ENCODE data around the gene MAPK8. TPM values are rescaled to one million over a fixed set of nuclear protein-coding genes. Genes with fewer than 3 reads are reported as not detected.

The MAPK8 gene
- polyA plus RNA-seq, 2 donors: 14.5 to 16.1 TPM

DNA sequence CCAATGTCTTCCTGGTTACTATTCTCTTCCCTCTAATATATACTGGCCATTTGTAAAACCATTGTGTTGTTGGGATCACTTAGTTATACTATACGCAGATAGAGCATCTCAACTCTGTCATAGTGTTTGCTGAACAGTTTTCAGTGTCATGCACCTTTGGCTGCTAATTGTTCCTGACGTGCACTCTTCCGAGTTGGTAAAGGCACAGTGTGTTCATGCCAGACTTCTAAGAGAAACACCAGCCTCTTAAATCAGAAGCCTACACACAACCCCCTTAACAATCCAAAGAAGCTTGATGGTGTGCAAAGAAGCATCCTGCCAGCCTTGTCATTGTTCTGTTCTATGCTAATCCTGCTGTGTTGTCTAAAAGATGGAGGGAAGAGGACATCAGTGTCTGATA, 131.1 kb downstream of the MAPK8 start:
- WGBS, 2 donors: 87 to 94% methylated on average over 3 of the region's 3 CpGs
- Histone ChIP-seq H3K36me3 (ENCODE audit: control insufficient read depth in 2 of 2, insufficient read depth in 2 of 2, low read length in 1 of 2) (peaks cover 3 to 4% of the 10 kb centered on the region in 2 donors), H3K27me3 (ENCODE audit: control insufficient read depth in 1 of 2, insufficient read depth in 2 of 2, low read length in 2 of 2) (no peaks in the 10 kb centered on the region), H3K27ac (ENCODE audit: low read depth in 2 of 2, low read length in 1 of 2) (no peak overlapping the region), H3K4me1 (ENCODE audit: control insufficient read depth in 2 of 2, insufficient read depth in 2 of 2, low read length in 1 of 2) (no peaks in the 10 kb centered on the region), H3K4me3 (ENCODE audit: low read depth in 1 of 2, low read length in 2 of 2) (no peak overlapping the region), H3K9me3 (ENCODE audit: control insufficient read depth in 2 of 2, insufficient read depth in 1 of 2, low read depth in 1 of 2, low read length in 1 of 2) (no peaks in the 10 kb centered on the region)

DNA sequence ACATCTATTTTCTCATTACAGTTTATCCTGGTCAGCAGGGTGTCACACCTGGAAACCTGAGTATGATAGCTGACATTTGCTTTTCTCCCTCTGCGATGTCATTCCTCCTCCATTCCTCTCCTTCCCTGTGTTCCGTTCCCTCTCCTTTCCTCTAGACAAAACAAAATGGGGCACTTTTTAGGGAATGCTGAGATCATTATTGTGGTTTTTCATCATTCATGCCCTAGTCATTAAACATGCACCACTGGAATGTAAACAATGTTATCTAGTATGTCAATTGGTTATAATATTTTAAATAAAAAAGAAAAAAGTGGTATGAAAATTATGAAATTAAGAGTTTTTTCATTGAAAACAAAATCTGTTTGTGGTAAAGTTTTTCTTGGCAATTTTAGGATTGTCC, 132.6 kb downstream of the MAPK8 start:
- no peaks in the 10 kb centered on the region for H3K27me3 ChIP-seq (ENCODE audit: control insufficient read depth in 1 of 2, insufficient read depth in 2 of 2, low read length in 2 of 2)
- no peak overlapping the region for H3K4me3 ChIP-seq (ENCODE audit: low read depth in 1 of 2, low read length in 2 of 2)
- no peaks in the 10 kb centered on the region for H3K9me3 ChIP-seq (ENCODE audit: control insufficient read depth in 2 of 2, insufficient read depth in 1 of 2, low read depth in 1 of 2, low read length in 1 of 2)
- H3K36me3 ChIP-seq (ENCODE audit: control insufficient read depth in 2 of 2, insufficient read depth in 2 of 2, low read length in 1 of 2): peaks cover 3 to 4% of the 10 kb centered on the region in 2 donors
- no peak overlapping the region for H3K27ac ChIP-seq (ENCODE audit: low read depth in 2 of 2, low read length in 1 of 2)
- no peaks in the 10 kb centered on the region for H3K4me1 ChIP-seq (ENCODE audit: control insufficient read depth in 2 of 2, insufficient read depth in 2 of 2, low read length in 1 of 2)
- WGBS, 2 donors: 88% methylated on average over 2 of the region's 2 CpGs

DNA sequence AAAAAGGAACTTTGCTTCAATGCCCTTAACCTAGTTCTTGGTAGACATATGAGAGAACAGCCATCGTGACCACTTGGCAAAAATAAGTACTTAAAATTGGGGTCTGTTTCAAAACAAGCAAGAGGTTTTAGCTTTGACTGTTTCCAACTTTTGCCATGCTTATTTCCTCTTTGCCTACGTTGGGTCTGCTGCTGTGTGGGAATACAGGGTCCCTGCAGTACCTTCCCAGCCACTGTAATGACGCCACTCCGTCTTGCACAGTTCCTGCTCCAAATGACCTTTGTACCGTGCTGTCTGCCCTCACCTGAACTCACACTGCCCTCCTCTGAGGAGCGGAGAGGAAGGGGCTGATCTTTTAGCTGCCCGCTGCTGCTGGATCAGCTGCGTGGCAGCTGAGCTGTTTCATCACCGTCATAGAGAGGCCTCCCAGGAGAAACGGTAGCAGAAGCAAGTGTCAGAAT, 133.1 kb downstream of the MAPK8 start:
- 61 to 76% methylated on average over 10 of the region's 10 CpGs for WGBS, 2 donors

DNA sequence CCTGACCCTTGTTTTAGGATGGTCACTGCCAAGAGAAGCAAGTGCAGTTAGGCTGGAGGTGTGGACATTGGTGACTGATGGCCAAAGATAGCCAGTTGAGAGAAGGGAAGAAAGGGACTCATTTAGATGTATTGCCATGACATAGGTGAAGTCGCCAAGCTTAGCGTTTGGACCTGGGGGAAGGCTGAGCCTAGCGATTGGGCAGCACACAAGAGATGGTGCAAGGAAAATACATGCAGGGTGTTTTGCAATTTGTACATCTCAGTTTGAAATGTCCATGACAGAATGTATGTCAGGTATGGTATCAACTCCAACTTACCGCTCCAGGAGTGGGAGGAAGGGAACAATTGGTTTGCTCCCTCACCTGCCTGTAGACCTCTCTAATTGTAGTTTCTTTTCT, 134.3 kb downstream of the MAPK8 start:
- H3K9me3 ChIP-seq (ENCODE audit: control insufficient read depth in 2 of 2, insufficient read depth in 1 of 2, low read depth in 1 of 2, low read length in 1 of 2): no peaks in the 10 kb centered on the region
- peaks cover 0 to 2% of the 10 kb centered on the region in 2 donors for H3K4me1 ChIP-seq (ENCODE audit: control insufficient read depth in 2 of 2, insufficient read depth in 2 of 2, low read length in 1 of 2)
- no peaks in the 10 kb centered on the region for H3K27me3 ChIP-seq (ENCODE audit: control insufficient read depth in 1 of 2, insufficient read depth in 2 of 2, low read length in 2 of 2)
- whole genome bisulfite sequencing, 2 donors: 99 to 100% methylated on average over 4 of the region's 4 CpGs
- no peaks in the 10 kb centered on the region for H3K36me3 ChIP-seq (ENCODE audit: control insufficient read depth in 2 of 2, insufficient read depth in 2 of 2, low read length in 1 of 2)
- no peak overlapping the region for H3K27ac ChIP-seq (ENCODE audit: low read depth in 2 of 2, low read length in 1 of 2)
- H3K4me3 ChIP-seq (ENCODE audit: low read depth in 1 of 2, low read length in 2 of 2): no peak overlapping the region

More for the DNA sequence above, 133.1 kb downstream of the MAPK8 start:
- Histone ChIP-seq H3K4me1 (ENCODE audit: control insufficient read depth in 2 of 2, insufficient read depth in 2 of 2, low read length in 1 of 2) (no peaks in the 10 kb centered on the region), H3K36me3 (ENCODE audit: control insufficient read depth in 2 of 2, insufficient read depth in 2 of 2, low read length in 1 of 2) (peaks cover 1 to 2% of the 10 kb centered on the region in 2 donors), H3K9me3 (ENCODE audit: control insufficient read depth in 2 of 2, insufficient read depth in 1 of 2, low read depth in 1 of 2, low read length in 1 of 2) (no peaks in the 10 kb centered on the region), H3K27me3 (ENCODE audit: control insufficient read depth in 1 of 2, insufficient read depth in 2 of 2, low read length in 2 of 2) (no peaks in the 10 kb centered on the region), H3K27ac (ENCODE audit: low read depth in 2 of 2, low read length in 1 of 2) (no peak overlapping the region), H3K4me3 (ENCODE audit: low read depth in 1 of 2, low read length in 2 of 2) (no peak overlapping the region)

DNA sequence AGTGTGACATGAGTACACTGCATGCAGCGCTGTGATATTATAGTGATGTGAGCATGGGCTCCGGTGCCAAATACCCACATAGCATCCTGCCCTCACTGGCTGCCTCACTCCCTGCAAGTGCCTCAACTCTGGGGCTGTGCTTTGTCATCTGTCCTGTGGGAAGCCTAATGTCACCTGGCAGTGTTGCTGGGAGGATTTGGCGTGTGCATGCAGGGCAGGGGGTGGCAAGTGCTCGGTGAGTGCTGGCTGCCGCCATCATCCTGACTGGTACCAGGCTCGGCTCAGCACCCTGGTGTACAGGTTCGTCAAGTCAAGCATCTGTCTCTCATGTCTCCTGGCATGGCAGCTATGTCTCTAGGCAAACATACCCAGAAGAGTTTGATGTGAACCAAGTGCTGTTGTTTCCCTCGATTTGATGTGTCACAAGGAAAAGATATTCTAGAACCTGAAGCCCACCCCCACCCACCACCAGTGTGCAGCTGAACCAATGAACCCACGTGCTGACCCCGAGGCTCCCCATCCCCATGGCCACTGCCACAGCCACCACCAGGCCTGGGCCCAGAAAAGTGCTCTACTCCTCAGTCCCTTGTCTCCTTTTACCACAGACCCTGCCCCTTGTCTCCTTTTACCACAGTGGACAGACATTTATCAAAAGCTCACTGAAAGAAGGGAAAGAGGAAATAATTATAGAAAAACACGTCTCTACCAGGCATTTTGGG, 135.8 kb downstream of the MAPK8 start:
- H3K9me3 ChIP-seq (ENCODE audit: control insufficient read depth in 2 of 2, insufficient read depth in 1 of 2, low read depth in 1 of 2, low read length in 1 of 2): no peaks in the 10 kb centered on the region
- 79 to 84% methylated on average over 11 of the region's 11 CpGs for WGBS, 2 donors
- no peak overlapping the region for H3K27ac ChIP-seq (ENCODE audit: low read depth in 2 of 2, low read length in 1 of 2)
- H3K36me3 ChIP-seq (ENCODE audit: control insufficient read depth in 2 of 2, insufficient read depth in 2 of 2, low read length in 1 of 2): no peaks in the 10 kb centered on the region
- H3K4me3 ChIP-seq (ENCODE audit: low read depth in 1 of 2, low read length in 2 of 2): no peak overlapping the region
- H3K4me1 ChIP-seq (ENCODE audit: control insufficient read depth in 2 of 2, insufficient read depth in 2 of 2, low read length in 1 of 2): peaks cover 0 to 2% of the 10 kb centered on the region in 2 donors
- no peaks in the 10 kb centered on the region for H3K27me3 ChIP-seq (ENCODE audit: control insufficient read depth in 1 of 2, insufficient read depth in 2 of 2, low read length in 2 of 2)

DNA sequence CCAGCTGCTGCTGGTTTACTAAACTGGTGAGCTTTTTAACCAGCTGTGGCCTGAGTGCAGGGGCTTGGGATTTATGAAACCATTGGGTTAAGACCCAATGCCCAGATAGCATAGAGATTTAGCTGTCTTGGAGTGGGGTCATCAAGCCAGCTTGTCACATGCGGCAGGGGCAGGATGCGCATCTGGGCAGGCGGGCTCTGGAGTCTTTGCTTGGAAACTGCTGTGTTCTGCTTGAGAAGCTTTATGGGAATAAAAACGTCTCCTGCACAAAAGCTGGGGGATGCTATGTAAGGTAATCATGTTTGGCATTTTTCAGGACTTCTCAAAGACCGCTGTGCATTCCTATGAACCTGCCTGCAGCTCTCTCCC, 136.3 kb downstream of the MAPK8 start:
- no peaks in the 10 kb centered on the region for H3K36me3 ChIP-seq (ENCODE audit: control insufficient read depth in 2 of 2, insufficient read depth in 2 of 2, low read length in 1 of 2)
- H3K27ac ChIP-seq (ENCODE audit: low read depth in 2 of 2, low read length in 1 of 2): no peak overlapping the region
- no peak overlapping the region for H3K4me3 ChIP-seq (ENCODE audit: low read depth in 1 of 2, low read length in 2 of 2)
- H3K27me3 ChIP-seq (ENCODE audit: control insufficient read depth in 1 of 2, insufficient read depth in 2 of 2, low read length in 2 of 2): no peaks in the 10 kb centered on the region
- H3K4me1 ChIP-seq (ENCODE audit: control insufficient read depth in 2 of 2, insufficient read depth in 2 of 2, low read length in 1 of 2): peaks cover 0 to 2% of the 10 kb centered on the region in 2 donors
- WGBS, 2 donors: 75 to 86% methylated on average over 5 of the region's 5 CpGs
- H3K9me3 ChIP-seq (ENCODE audit: control insufficient read depth in 2 of 2, insufficient read depth in 1 of 2, low read depth in 1 of 2, low read length in 1 of 2): no peaks in the 10 kb centered on the region

DNA sequence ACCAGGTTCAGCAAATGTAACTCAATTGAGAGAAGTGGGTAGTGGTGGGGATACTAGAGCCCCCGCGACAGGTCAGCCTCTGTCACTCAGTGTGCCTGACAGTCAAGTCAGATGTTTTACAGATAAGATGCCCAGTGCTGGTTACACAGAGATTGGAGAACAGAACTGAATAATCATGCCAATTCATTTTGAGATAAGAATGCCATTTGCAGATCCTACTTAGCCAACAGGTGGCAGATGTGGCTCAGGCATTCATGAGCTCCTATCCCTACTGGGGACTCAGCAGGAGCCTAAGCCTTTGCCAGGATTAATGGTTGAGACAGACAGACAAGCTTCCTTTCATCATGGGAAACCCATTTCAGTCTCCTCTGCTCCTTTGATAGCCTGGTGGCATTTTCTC, 137.8 kb downstream of the MAPK8 start:
- H3K4me3 ChIP-seq (ENCODE audit: low read depth in 1 of 2, low read length in 2 of 2): no peak overlapping the region
- H3K36me3 ChIP-seq (ENCODE audit: control insufficient read depth in 2 of 2, insufficient read depth in 2 of 2, low read length in 1 of 2): no peaks in the 10 kb centered on the region
- 39 to 77% methylated on average over 2 of the region's 2 CpGs for WGBS, 2 donors
- no peak overlapping the region for H3K27ac ChIP-seq (ENCODE audit: low read depth in 2 of 2, low read length in 1 of 2)
- H3K9me3 ChIP-seq (ENCODE audit: control insufficient read depth in 2 of 2, insufficient read depth in 1 of 2, low read depth in 1 of 2, low read length in 1 of 2): no peaks in the 10 kb centered on the region
- H3K27me3 ChIP-seq (ENCODE audit: control insufficient read depth in 1 of 2, insufficient read depth in 2 of 2, low read length in 2 of 2): no peaks in the 10 kb centered on the region
- peaks cover 0 to 2% of the 10 kb centered on the region in 2 donors for H3K4me1 ChIP-seq (ENCODE audit: control insufficient read depth in 2 of 2, insufficient read depth in 2 of 2, low read length in 1 of 2)

DNA sequence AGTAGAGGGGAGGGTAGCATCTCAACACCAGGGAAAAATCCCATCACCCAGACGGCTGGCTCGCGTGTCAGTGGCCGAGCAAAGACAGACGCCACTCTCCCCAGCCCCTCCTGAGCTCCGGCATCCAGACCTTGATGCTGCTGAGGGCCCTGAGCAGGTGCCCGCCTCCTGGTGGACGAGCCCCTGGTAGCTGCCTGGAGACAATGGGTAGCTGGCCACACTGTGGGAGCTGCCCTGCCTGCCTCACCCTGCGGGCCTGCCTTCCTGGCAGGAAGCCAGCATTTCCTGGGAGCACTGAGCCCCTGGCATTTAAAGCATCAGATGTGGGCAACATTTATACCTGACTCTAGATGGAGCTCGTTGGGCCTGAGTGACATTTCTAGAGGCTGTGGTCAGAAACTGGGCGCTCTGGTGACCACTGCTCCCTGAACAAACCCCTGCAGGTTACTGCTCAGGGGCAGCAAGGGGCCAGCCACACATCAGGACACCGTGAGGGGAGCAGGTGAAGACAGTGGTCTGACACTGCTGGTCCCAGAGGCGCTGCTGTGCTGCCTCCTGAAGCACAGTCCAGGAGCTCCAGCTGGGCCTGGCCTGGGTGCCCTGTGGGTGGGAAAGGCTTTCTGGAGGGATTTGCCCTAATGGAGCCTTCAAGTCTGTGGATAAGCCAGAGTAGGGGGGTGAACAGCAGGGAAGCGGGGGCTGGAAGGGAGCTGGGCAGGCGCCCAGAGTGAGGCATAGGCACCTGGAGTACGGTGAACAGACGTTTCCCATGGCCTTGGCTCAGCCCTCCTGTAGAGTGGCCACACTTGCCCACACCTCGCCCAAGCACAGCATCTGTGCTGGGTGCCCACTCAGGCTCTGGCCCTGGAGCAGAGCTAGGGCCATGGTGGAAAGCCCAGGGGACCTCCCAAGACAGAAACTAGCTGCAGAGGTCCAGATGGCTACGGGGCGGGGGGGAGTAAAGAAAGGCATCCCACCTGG, 138.7 kb downstream of the MAPK8 start:
- Histone ChIP-seq H3K27ac (ENCODE audit: low read depth in 2 of 2, low read length in 1 of 2) (no peak overlapping the region), H3K27me3 (ENCODE audit: control insufficient read depth in 1 of 2, insufficient read depth in 2 of 2, low read length in 2 of 2) (no peaks in the 10 kb centered on the region), H3K4me3 (ENCODE audit: low read depth in 1 of 2, low read length in 2 of 2) (no peak overlapping the region), H3K36me3 (ENCODE audit: control insufficient read depth in 2 of 2, insufficient read depth in 2 of 2, low read length in 1 of 2) (no peaks in the 10 kb centered on the region), H3K9me3 (ENCODE audit: control insufficient read depth in 2 of 2, insufficient read depth in 1 of 2, low read depth in 1 of 2, low read length in 1 of 2) (no peaks in the 10 kb centered on the region), H3K4me1 (ENCODE audit: control insufficient read depth in 2 of 2, insufficient read depth in 2 of 2, low read length in 1 of 2) (peaks cover 2% of the 10 kb centered on the region in 2 donors)
- 74 to 78% methylated on average over 20 of the region's 20 CpGs for WGBS, 2 donors

DNA sequence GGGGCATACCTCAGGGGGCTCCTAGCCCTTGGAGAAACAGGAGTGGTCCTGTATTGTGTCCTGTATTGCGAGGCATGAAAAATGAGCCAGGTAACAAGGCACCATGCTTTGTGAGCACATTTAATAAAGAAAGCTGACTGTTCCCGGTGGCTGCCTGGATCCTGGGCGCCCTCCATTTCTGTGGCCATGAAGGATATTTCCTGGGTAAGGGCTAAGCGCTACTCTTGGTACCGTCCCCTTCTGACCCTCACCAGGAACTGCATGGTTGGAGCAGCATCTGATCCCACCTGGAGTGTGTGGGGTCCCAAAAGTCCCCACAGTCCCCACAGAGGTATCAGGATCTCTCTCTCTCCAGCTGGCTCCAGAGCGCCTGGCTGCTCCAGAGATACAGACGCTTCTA, 139.5 kb downstream of the MAPK8 start:
- Histone ChIP-seq H3K27me3 (ENCODE audit: control insufficient read depth in 1 of 2, insufficient read depth in 2 of 2, low read length in 2 of 2) (no peaks in the 10 kb centered on the region), H3K9me3 (ENCODE audit: control insufficient read depth in 2 of 2, insufficient read depth in 1 of 2, low read depth in 1 of 2, low read length in 1 of 2) (no peaks in the 10 kb centered on the region), H3K36me3 (ENCODE audit: control insufficient read depth in 2 of 2, insufficient read depth in 2 of 2, low read length in 1 of 2) (no peaks in the 10 kb centered on the region), H3K4me1 (ENCODE audit: control insufficient read depth in 2 of 2, insufficient read depth in 2 of 2, low read length in 1 of 2) (peaks cover 2 to 5% of the 10 kb centered on the region in 2 donors), H3K27ac (ENCODE audit: low read depth in 2 of 2, low read length in 1 of 2) (no peak overlapping the region), H3K4me3 (ENCODE audit: low read depth in 1 of 2, low read length in 2 of 2) (no peak overlapping the region)
- 80 to 87% methylated on average over 7 of the region's 7 CpGs for whole genome bisulfite sequencing, 2 donors

Data from esophagus (tissue), 2 donors.